ENCODE results near the gene COPS6. TPM values are rescaled to one million over a fixed set of nuclear protein-coding genes. Genes with fewer than 3 reads are reported as not detected.

The COPS6 gene
- total and polyA plus RNA-seq, 3 donors from 2014 or later = 88.1 to 141 (median 99.5) TPM

DNA sequence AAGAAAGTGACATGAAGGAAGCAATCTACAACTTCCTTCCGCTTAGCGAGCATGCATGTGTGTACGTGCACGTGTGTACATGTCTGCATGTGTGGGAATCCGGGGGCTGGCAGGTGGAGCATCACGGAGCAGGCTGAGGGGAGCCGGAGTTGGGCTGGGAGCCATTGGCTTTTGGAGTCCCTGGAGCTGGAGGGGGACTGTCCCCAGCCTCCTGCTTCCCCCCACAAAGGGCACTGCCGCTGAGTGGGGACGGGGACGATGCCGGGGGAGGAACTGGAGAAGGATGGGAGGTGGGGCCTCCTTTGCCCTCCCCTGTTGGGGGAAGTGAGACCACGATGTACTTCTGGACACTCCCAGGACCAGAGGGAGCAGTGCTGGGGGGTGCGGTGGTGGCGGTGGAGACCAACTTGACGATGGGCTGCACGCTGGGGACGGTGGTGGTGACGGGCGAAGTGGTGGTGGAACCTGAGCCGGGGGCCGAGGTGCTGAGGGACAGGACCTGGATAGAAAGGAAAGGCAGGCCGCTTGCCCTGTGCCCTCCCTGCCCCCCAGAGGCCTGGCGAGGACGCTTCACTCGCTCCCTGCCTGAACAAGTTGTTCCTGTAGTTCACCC, 18.5 kb downstream of the COPS6 start:
- intact Hi-C loops (cut with DNase I; ENCODE audit: low total_unique reads) = no loop called here
- Histone ChIP-seq H3K27ac (no peak overlapping the region), H3K9me3 (no peaks in the 10 kb centered on the region), H3K27me3 (no peaks in the 10 kb centered on the region), H3K4me3 (no peak overlapping the region), H3K36me3 (ENCODE audit: low read depth, missing control alignments) (no peaks in the 10 kb centered on the region), H3K4me1 (no peaks in the 10 kb centered on the region)
- no peak for TF ChIP-seq POLR2A (IDR thresholded peaks at IDR 0.05)
- TF ChIP-seq, protein P1, sequence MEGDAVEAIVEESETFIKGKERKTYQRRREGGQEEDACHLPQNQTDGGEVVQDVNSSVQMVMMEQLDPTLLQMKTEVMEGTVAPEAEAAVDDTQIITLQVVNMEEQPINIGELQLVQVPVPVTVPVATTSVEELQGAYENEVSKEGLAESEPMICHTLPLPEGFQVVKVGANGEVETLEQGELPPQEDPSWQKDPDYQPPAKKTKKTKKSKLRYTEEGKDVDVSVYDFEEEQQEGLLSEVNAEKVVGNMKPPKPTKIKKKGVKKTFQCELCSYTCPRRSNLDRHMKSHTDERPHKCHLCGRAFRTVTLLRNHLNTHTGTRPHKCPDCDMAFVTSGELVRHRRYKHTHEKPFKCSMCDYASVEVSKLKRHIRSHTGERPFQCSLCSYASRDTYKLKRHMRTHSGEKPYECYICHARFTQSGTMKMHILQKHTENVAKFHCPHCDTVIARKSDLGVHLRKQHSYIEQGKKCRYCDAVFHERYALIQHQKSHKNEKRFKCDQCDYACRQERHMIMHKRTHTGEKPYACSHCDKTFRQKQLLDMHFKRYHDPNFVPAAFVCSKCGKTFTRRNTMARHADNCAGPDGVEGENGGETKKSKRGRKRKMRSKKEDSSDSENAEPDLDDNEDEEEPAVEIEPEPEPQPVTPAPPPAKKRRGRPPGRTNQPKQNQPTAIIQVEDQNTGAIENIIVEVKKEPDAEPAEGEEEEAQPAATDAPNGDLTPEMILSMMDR (IDR thresholded peaks at IDR 0.05) = no peak
- 80 to 84% methylated on average over 21 to 25 of the region's 25 CpGs for WGBS, 2 donors
- DNase-seq = no peak

DNA sequence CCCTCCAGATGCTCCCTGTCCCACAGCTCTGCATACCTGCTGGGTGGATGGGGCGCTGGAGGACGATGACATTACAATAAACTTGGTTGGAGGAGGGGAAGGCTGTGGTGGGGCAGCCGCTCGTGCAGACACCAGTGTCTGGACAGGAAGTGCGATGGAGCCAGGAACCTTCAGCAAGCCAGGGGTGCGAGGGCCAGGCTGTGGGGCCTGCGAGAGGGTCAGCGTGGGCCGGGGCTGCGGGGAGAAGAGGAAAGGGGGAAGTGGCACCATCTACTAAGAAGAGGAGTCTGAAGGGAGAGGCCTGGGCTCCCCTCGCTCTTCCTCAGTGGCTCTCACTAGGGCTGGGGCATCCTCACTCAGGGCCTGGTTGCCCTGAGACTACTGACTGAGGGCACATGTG, 19.1 kb downstream of the COPS6 start:
- Histone ChIP-seq H3K9me3 (no peaks in the 10 kb centered on the region), H3K27me3 (no peaks in the 10 kb centered on the region), H3K36me3 (ENCODE audit: low read depth, missing control alignments) (no peaks in the 10 kb centered on the region), H3K4me1 (no peaks in the 10 kb centered on the region), H3K27ac (no peak overlapping the region), H3K4me3 (no peak overlapping the region)
- DNase-seq = no peak
- intact Hi-C loops (cut with DNase I; ENCODE audit: low total_unique reads) = no loop called here
- TF ChIP-seq, protein P1 (IDR thresholded peaks at IDR 0.05) = no peak
- no peak for TF ChIP-seq POLR2A (IDR thresholded peaks at IDR 0.05)
- WGBS, 2 donors = 81 to 84% methylated on average over 6 to 11 of the region's 11 CpGs

DNA sequence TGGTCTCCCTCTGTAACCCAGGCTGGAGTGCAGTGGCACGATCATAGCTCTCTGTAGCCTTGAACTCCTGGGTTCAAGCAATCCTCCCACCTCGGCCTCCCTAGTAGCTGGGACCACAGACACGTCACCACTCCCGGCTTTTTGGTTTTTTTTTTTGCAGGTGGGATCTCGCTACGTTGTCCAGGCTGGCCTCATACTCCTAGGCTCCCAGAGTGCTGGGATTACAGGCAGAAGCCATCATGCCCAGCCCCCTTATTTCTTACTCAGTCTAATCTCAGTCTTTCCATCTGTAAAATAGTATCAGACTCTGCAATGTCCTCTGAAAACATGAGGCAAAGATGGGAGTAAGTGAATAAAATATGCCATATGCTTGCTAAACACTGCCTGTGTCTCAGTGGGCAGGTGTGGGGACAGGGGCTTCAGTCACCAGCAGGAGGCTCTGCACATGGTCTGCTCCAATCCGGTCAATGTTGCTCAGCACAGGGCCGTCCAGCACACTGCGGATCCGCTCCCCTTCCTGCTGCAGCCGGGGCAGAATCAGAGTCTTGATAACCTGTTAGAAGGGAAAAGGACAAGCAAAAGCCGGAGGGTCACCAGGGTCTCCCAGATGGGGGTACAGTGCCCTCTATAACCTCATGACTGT, 20.9 kb downstream of the COPS6 start:
- Histone ChIP-seq H3K4me3 (no peak overlapping the region), H3K9me3 (no peaks in the 10 kb centered on the region), H3K4me1 (no peaks in the 10 kb centered on the region), H3K27me3 (no peaks in the 10 kb centered on the region), H3K27ac (no peak overlapping the region), H3K36me3 (ENCODE audit: low read depth, missing control alignments) (no peaks in the 10 kb centered on the region)
- TF ChIP-seq POLR2A (IDR thresholded peaks at IDR 0.05) = no peak
- TF ChIP-seq, protein P1 (IDR thresholded peaks at IDR 0.05) = no peak
- 86 to 88% methylated on average over 11 to 12 of the region's 12 CpGs for WGBS, 2 donors
- no peak for DNase-seq
- intact Hi-C loops (cut with DNase I; ENCODE audit: low total_unique reads) = no loop called here

DNA sequence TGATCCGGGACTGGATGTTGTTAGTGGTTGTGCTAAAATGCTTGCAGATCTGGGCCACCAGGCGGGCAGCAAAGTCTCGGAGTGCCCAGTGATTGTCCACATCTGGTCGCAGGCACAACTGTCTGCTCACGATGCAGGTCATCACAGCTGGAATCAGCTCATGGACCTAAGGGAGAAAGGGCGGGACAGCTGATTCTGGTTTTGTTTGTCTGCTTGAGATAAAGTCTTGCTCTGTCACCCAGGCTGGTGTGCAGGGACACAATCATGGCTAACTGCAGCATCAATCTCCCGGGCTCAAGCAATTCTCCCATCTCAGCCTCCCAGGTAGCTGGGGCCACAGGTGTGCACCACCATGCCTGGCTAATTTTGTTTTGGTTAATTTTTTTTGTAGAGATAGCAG, 22.4 kb downstream of the COPS6 start:
- WGBS, 2 donors = 85 to 95% methylated on average over 7 of the region's 7 CpGs
- Histone ChIP-seq H3K36me3 (ENCODE audit: low read depth, missing control alignments) (no peaks in the 10 kb centered on the region), H3K4me3 (no peak overlapping the region), H3K27me3 (no peaks in the 10 kb centered on the region), H3K4me1 (no peaks in the 10 kb centered on the region), H3K9me3 (no peaks in the 10 kb centered on the region), H3K27ac (no peak overlapping the region)
- TF ChIP-seq POLR2A (IDR thresholded peaks at IDR 0.05) = no peak
- TF ChIP-seq, protein P1 (IDR thresholded peaks at IDR 0.05) = no peak
- DNase-seq = no peak
- intact Hi-C loops (cut with DNase I; ENCODE audit: low total_unique reads) = no loop called here

DNA sequence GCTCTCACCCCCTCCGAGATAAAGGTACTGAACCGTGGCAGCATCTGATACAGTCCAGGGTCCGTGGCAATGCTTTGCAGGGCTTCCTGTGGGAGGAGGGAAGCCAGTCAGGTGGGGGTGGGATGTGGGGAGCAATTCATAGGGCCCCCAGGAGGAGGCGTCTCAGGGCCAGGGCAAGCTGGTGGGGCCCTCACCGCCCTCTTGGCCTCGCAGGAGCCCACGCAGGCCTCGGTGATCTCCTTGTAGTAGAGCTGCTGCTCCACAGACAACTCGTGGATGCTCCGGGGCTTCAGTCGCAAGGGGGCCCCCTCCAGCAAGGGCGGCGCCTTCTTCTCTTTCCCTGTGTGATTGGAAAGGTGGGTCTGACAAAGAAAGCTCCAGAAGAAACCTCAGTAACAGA, 23.1 kb downstream of the COPS6 start:
- no peak for DNase-seq

More for the DNA sequence above, 23.1 kb downstream of the COPS6 start:
- no peaks in the 10 kb centered on the region for H3K4me1 ChIP-seq
- no peaks in the 10 kb centered on the region for H3K36me3 ChIP-seq (ENCODE audit: low read depth, missing control alignments)
- no peak overlapping the region for H3K27ac ChIP-seq
- 87 to 97% methylated on average over 6 to 13 of the region's 13 CpGs for WGBS, 2 donors
- H3K4me3 ChIP-seq = no peak overlapping the region
- TF ChIP-seq POLR2A (IDR thresholded peaks at IDR 0.05) = no peak
- no peaks in the 10 kb centered on the region for H3K9me3 ChIP-seq
- intact Hi-C loops (cut with DNase I; ENCODE audit: low total_unique reads) = no loop called here
- H3K27me3 ChIP-seq = no peaks in the 10 kb centered on the region
